Endothelial cell of umbilical vein (primary cell): ENCODE measurements around the gene PROK1. TPM values are rescaled to one million over a fixed set of nuclear protein-coding genes. Genes with fewer than 3 reads are reported as not detected.

Experiments
- BruUV-seq: library from RNA; stranded (reverse); fragments of 400-500 nt; replicated peaks from 2 replicates; lab custom pipeline; 2021; lab: Mats Ljungman, UMichigan
- CTCF ChIA-PET: fragments of 300-600, 350-600 bp; sonication (Branson Sonifier 250); formaldehyde crosslinking; loops from one replicate; lab custom pipeline; 2021; ENCODE audit warnings: antibody characterized with exemption, inconsistent platforms; lab: Charles Lee
- POLR2A ChIA-PET: fragments of 300-600, 350-600 bp; sonication (Branson Sonifier 250); formaldehyde crosslinking; loops from one replicate; lab custom pipeline; 2021; ENCODE audit warnings: antibody characterized with exemption, inconsistent platforms; lab: Charles Lee
- DNase-seq: peaks from one replicate; pipeline ENCODE4 v3.0.0-alpha.2; 2011; ENCODE audit warnings: low read depth, low spot score
- FAIRE-seq: peaks from 2 replicates; lab custom pipeline; 2011; peaks lifted over from hg19 to GRCh38; lab: Jason Lieb, UNC
- H2AFZ ChIP-seq: 2 replicates; pipeline ENCODE4 v1.6.0; 2012; ENCODE audit warnings: low read depth, low read length, control low read depth, inconsistent platforms
- H3K27ac ChIP-seq: 2 replicates; pipeline ENCODE4 v1.5.1; 2011; ENCODE audit warnings: low read depth, mild to moderate bottlenecking, control low read depth, low read length, moderate library complexity; ENCODE audit not compliant: insufficient read depth
- H3K27me3 ChIP-seq, 2 experiments: 2 replicates each; pipeline versions ENCODE4 v1.6.0 to v1.6.1; 2011; ENCODE audit warnings: low read length in 2 of 2, mixed read lengths in 1 of 2; ENCODE audit not compliant: control insufficient read depth in 2 of 2, insufficient read depth in 2 of 2
- H3K36me3 ChIP-seq, 2 experiments: 2 replicates in 1 of 2; 3 replicates in 1 of 2; pipeline ENCODE4 v1.5.1; 2011; ENCODE audit warnings: low read length in 2 of 2, mild to moderate bottlenecking in 1 of 2, moderate library complexity in 1 of 2; ENCODE audit not compliant: control insufficient read depth in 2 of 2, insufficient read depth in 2 of 2; ENCODE audit errors: extremely low read depth in 1 of 2
- H3K4me1 ChIP-seq: 3 replicates; pipeline ENCODE4 v1.5.1; 2011; ENCODE audit warnings: mild to moderate bottlenecking, low read length; ENCODE audit not compliant: control insufficient read depth, insufficient read depth; ENCODE audit errors: extremely low read depth
- H3K4me2 ChIP-seq: 2 replicates; pipeline ENCODE4 v1.6.1; 2011; ENCODE audit warnings: low read length, control low read depth, mixed read lengths; ENCODE audit not compliant: insufficient read depth
- H3K4me3 ChIP-seq, 3 experiments: fragments of 200-600 bp in 1 of 3; sonication (generic), shearing (Covaris generic) in 1 of 3; replicated peaks in 1 of 3; 2 replicates each; pipeline ENCODE4 v1.5.1; 2011 to 2016; ENCODE audit warnings: control low read depth in 3 of 3, low read length in 3 of 3, mild to moderate bottlenecking in 2 of 3, inconsistent platforms in 1 of 3, low read depth in 1 of 3, moderate library complexity in 1 of 3; ENCODE audit not compliant: insufficient read depth in 1 of 3
- H3K79me2 ChIP-seq: 2 replicates; pipeline ENCODE4 v1.6.0; 2012; ENCODE audit warnings: low read length, inconsistent platforms; ENCODE audit not compliant: control insufficient read depth, insufficient read depth
- H3K9ac ChIP-seq: replicated peaks from 2 replicates; pipeline ENCODE3; 2011; ENCODE audit warnings: low read length, control low read depth; ENCODE audit not compliant: insufficient read depth; ENCODE audit errors: extremely low read depth
- H3K9me1 ChIP-seq: replicated peaks from 3 replicates; pipeline ENCODE4 v1.6.0; 2011; ENCODE audit warnings: mild to moderate bottlenecking, low read length; ENCODE audit not compliant: control insufficient read depth, insufficient read depth; ENCODE audit errors: extremely low read depth
- H3K9me3 ChIP-seq: replicated peaks from 2 replicates; pipeline ENCODE4 v1.5.1; 2012; ENCODE audit warnings: low read length, inconsistent platforms; ENCODE audit not compliant: control insufficient read depth, insufficient read depth
- H4K20me1 ChIP-seq: replicated peaks from 2 replicates; pipeline ENCODE3; 2011; ENCODE audit warnings: mild to moderate bottlenecking, low read length; ENCODE audit not compliant: control insufficient read depth, insufficient read depth; ENCODE audit errors: extremely low read depth
- EZH2 ChIP-seq: IDR thresholded peaks from 2 replicates; pipeline ENCODE4 v1.6.1; 2012; ENCODE audit warnings: borderline replicate concordance, low read depth, mild to moderate bottlenecking, moderate library complexity, low read length, inconsistent platforms; ENCODE audit not compliant: severe bottlenecking
- FOS ChIP-seq: IDR thresholded peaks from 2 replicates; pipeline ENCODE4 v1.6.1; 2011; ENCODE audit warnings: mild to moderate bottlenecking, low read length, moderate library complexity, borderline replicate concordance; ENCODE audit not compliant: insufficient read depth
- GATA2 ChIP-seq: IDR thresholded peaks from 2 replicates; pipeline ENCODE4 v1.7.0; 2011; ENCODE audit warnings: low read depth, mild to moderate bottlenecking, moderate library complexity, mixed read lengths, low read length; ENCODE audit not compliant: insufficient read length, insufficient read depth
- JUN ChIP-seq: IDR thresholded peaks from 2 replicates; pipeline ENCODE4 v1.6.1; 2011; ENCODE audit warnings: borderline replicate concordance, low read depth; ENCODE audit not compliant: insufficient read length, insufficient read depth
- MYC ChIP-seq: IDR thresholded peaks from one replicate; pipeline ENCODE4 v1.6.1; 2011; ENCODE audit warnings: mild to moderate bottlenecking, low read depth, low read length
- POLR2A ChIP-seq: IDR thresholded peaks from 2 replicates; pipeline ENCODE4 v1.6.1; 2012; ENCODE audit warnings: low read depth, mild to moderate bottlenecking, control low read depth, low read length
- POLR2AphosphoS5 ChIP-seq: IDR thresholded peaks from 2 replicates; pipeline ENCODE4 v1.6.1; 2012; ENCODE audit warnings: low read depth, mild to moderate bottlenecking, control low read depth, low read length, moderate library complexity; ENCODE audit not compliant: insufficient read depth
- dilution Hi-C: fragments of 300-500 bp; cut with MboI; formaldehyde crosslinking; loops from one replicate; pipeline ENCODE4 v1.15.0; 2019; ENCODE audit warnings: low sequenced_read_pairs; ENCODE audit not compliant: extremely low pct_ligation_motif_present
- intact Hi-C: fragments of 100-400 bp; cut with micrococcal nuclease; formaldehyde crosslinking; loops from one replicate; pipeline ENCODE4 v1.10.0; 2022
- polyA plus RNA-seq, 4 experiments: library from polyadenylated mRNA; depleted of rRNA in 3 of 4; stranded (reverse) in 3 of 4; unstranded in 1 of 4; fragments of >200 nt; gene quantifications; 2 replicates each; pipeline versions ENCODE4 v1.2.1 to v1.2.3, GENCODE V29; 2011 to 2012; ENCODE audit warnings: missing spikeins in 1 of 4
- total RNA-seq: library from RNA; stranded (reverse); gene quantifications from 2 replicates; pipeline ENCODE4 v1.2.3, GENCODE V29; 2021
- TF ChIP-seq, protein P1 (sequence below), 2 donors: IDR thresholded peaks; 1 replicate in 1 of 2; 2 replicates in 1 of 2; pipeline ENCODE4 v1.5.1; 2011; ENCODE audit warnings: low read length in 2 of 2, mild to moderate bottlenecking in 2 of 2, moderate library complexity in 2 of 2, control low read depth in 1 of 2, inconsistent platforms in 1 of 2, low read depth in 1 of 2; ENCODE audit not compliant: insufficient read depth in 1 of 2; ENCODE audit errors: extremely low read depth in 1 of 2
- TF ChIP-seq, protein P2 (sequence below): IDR thresholded peaks from 2 replicates; pipeline ENCODE4 v1.6.1; 2011; ENCODE audit not compliant: insufficient read depth, insufficient read length

The PROK1 gene
- total and polyA plus RNA-seq, 2 donors (not counting 3 experiments of a cell fraction or from before 2014, with no cell fraction given): not detected

DNA sequence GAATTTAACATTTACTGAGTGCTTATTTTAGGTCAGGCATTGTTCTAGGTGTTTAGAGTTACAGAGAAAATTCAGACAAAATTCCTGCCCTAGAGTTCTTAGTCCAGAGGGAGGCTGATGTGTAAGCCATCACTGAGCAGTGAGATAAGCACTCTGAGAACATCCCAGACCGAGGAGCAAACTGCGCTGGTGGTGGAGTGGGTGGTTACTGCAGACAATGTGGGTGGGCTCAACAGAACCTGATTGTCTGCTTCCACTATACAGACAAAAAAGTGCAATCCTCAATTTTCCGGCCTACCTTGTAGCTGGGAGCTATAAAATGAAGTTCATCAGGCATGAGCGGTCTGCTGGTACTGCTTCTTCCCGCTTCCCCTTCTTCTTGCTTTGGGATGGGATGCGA, 23.5 kb downstream of the PROK1 start:
- DNase-seq (no peak), FAIRE-seq (no peak)
- Histone ChIP-seq H3K36me3 (no peaks in the 10 kb centered on the region), H3K79me2 (no peaks in the 10 kb centered on the region), H3K4me1 (peaks cover 13% of the 10 kb centered on the region), H3K4me3 (no peak overlapping the region), H3K9me1 (no peaks in the 10 kb centered on the region), H3K9ac (no peak overlapping the region), H3K4me2 (no peak overlapping the region), H3K27me3 (peaks cover 0 to 3% of the 10 kb centered on the region in 2 experiments), H4K20me1 (no peaks in the 10 kb centered on the region), H3K27ac (no peak overlapping the region), H3K9me3 (no peaks in the 10 kb centered on the region), H2AFZ (no peak overlapping the region)
- intact Hi-C loops (no loop called here), dilution Hi-C loops (no loop called here)
- CTCF ChIA-PET: interaction anchor here (2.2 to 4.7 kb wide), 3 partner anchors 14 to 267 kb away, joined by 10 to 44 read pairs (median 17); no protein-coding TSS in a partner anchor
- POLR2A ChIA-PET: no interaction called here
- TF ChIP-seq, protein P1, sequence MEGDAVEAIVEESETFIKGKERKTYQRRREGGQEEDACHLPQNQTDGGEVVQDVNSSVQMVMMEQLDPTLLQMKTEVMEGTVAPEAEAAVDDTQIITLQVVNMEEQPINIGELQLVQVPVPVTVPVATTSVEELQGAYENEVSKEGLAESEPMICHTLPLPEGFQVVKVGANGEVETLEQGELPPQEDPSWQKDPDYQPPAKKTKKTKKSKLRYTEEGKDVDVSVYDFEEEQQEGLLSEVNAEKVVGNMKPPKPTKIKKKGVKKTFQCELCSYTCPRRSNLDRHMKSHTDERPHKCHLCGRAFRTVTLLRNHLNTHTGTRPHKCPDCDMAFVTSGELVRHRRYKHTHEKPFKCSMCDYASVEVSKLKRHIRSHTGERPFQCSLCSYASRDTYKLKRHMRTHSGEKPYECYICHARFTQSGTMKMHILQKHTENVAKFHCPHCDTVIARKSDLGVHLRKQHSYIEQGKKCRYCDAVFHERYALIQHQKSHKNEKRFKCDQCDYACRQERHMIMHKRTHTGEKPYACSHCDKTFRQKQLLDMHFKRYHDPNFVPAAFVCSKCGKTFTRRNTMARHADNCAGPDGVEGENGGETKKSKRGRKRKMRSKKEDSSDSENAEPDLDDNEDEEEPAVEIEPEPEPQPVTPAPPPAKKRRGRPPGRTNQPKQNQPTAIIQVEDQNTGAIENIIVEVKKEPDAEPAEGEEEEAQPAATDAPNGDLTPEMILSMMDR (IDR thresholded peaks at IDR 0.05; ENCODE audit: extremely low read depth in 1 of 2, insufficient read depth in 1 of 2, low read depth in 1 of 2, low read length in 2 of 2): no peak
- no peak for TF ChIP-seq POLR2A
- no peak for TF ChIP-seq JUN
- TF ChIP-seq, protein P2, sequence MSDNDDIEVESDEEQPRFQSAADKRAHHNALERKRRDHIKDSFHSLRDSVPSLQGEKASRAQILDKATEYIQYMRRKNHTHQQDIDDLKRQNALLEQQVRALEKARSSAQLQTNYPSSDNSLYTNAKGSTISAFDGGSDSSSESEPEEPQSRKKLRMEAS: no peak
- no peak for TF ChIP-seq FOS
- no peak for TF ChIP-seq MYC
- no peak for TF ChIP-seq EZH2
- TF ChIP-seq GATA2: no peak
- no peak for TF ChIP-seq POLR2AphosphoS5
- BruUV-seq: no TSS peak
